Right lobe of liver (tissue), 6 donors: ENCODE results near the gene JAZF1. TPM values are rescaled to one million over a fixed set of nuclear protein-coding genes. Genes with fewer than 3 reads are reported as not detected.
A peak's percentile ranks its signal among the peaks of the same experiment; 100 is the strongest.

ENCODE experiments used
- ATAC-seq, 4 donors: fragments of 200-7000 bp; cut with Tn5 transposase; one replicate each; pipeline ENCODE4 v1.9.1; 2020; ENCODE audit warnings: mild to moderate bottlenecking in 4 of 4, moderate library complexity in 4 of 4
- DNase-seq, 3 donors: peaks; one replicate each; pipeline ENCODE4 v3.0.0-alpha.2; 2020
- H3K27ac ChIP-seq, 3 donors: fragments of 200-600 bp; one replicate each; pipeline ENCODE4 v1.8.0; 2022
- H3K27me3 ChIP-seq, 2 donors: fragments of 200-600 bp; one replicate each; pipeline ENCODE4 v1.8.0; 2022
- H3K36me3 ChIP-seq, 4 donors: fragments of 200-600 bp; sonication (generic) in 1 of 4; one replicate each; pipeline versions ENCODE4 v1.5.1 to v1.8.0; 2017 to 2022; ENCODE audit warnings: control low read depth in 1 of 4
- H3K4me1 ChIP-seq, 4 donors: fragments of 200-600 bp; sonication (generic) in 1 of 4; one replicate each; pipeline versions ENCODE4 v1.5.1 to v1.8.0; 2017 to 2022; ENCODE audit warnings: control low read depth in 1 of 4
- H3K4me3 ChIP-seq, 3 donors: fragments of 200-600 bp; one replicate each; pipeline ENCODE4 v1.8.0; 2022
- H3K9me3 ChIP-seq, 4 donors: fragments of 200-600 bp; sonication (generic) in 1 of 4; one replicate each; pipeline versions ENCODE4 v1.5.1 to v1.8.0; 2017 to 2022; ENCODE audit warnings: control low read depth in 1 of 4
- CTCF ChIP-seq, 4 donors: fragments of 200-600 bp in 3 of 4; fragments of 450-650 bp in 1 of 4; IDR thresholded peaks; one replicate each; pipeline versions ENCODE4 v1.5.1 to v1.8.0; 2016 to 2022; ENCODE audit warnings: antibody characterized with exemption in 4 of 4, mild to moderate bottlenecking in 2 of 4
- POLR2A ChIP-seq: fragments of 450-650 bp; IDR thresholded peaks from one replicate; pipeline ENCODE4 v1.6.1; 2017; ENCODE audit warnings: antibody characterized with exemption, mild to moderate bottlenecking
- WGBS: methylation state at CpG from one replicate; pipeline ENCODE4 v1.1.6; 2018; ENCODE audit warnings: low coverage, low lambda C conversion rate; ENCODE audit not compliant: insufficient coverage; ENCODE audit errors: missing lambda C conversion rate; 5-methylcytosine and 5-hydroxymethylcytosine counted together
- intact Hi-C, 2 donors: fragments of 100-400 bp; cut with DNase I; formaldehyde crosslinking; loops; one replicate each; pipeline versions ENCODE4 v1.11.2 to v1.14.1; 2022
- total RNA-seq, 6 experiments: library from RNA; depleted of rRNA in 2 of 6; stranded (reverse); fragments of >200 nt in 2 of 6; fragmentation: NEBNext Ultra II Directional in 3 of 6; extraction: Animal tissue kit (Norgen Biotek cat#: 25700) in 3 of 6; gene quantifications; one replicate each; pipeline versions ENCODE4 v1.1.0 to v1.2.4, GENCODE V29; 2016 to 2023
- donor health status: DM: no; HTN: yes; CAD: no.
- donor health status: DM: no; HTN: no; CAD: no.
- donor health status: DM: no; HTN: no; CAD: no.
- donor health status: DM: no; HTN: yes; CAD: no.
- donor health status: DM: no; HTN: yes; CAD: no.

The JAZF1 gene
- total RNA-seq, 6 experiments from 2014 or later: 4.8 to 20.9 (median 6.9) TPM

- TF ChIP-seq POLR2A: no peak
- TF ChIP-seq CTCF (IDR thresholded peaks at IDR 0.05): no peak
- Histone ChIP-seq H3K4me1 (peaks cover 0 to 8% (median 0%) of the 10 kb centered on the region in 4 donors), H3K27me3 (no peaks in the 10 kb centered on the region), H3K4me3 (no peak overlapping the region), H3K36me3 (no peaks in the 10 kb centered on the region), H3K27ac (no peak overlapping the region), H3K9me3 (no peaks in the 10 kb centered on the region)
- no peak for DNase-seq
- WGBS: 90% methylated on average over 3 of the region's 3 CpGs
- intact Hi-C loops: no loop called here
- ATAC-seq: no peak
Measured at GRCh38 chr7:28112467-28112866, 68.1 kb downstream of the JAZF1 start.

GRCh38 chr7:28112012-28112411, 68.6 kb downstream of the JAZF1 start:
- TF ChIP-seq CTCF (IDR thresholded peaks at IDR 0.05) (no peak), POLR2A (no peak)
- ATAC-seq: no peak
- Histone ChIP-seq H3K27ac (no peak overlapping the region), H3K9me3 (no peaks in the 10 kb centered on the region), H3K4me3 (no peak overlapping the region), H3K4me1 (peaks cover 0 to 8% (median 0%) of the 10 kb centered on the region in 4 donors), H3K27me3 (no peaks in the 10 kb centered on the region), H3K36me3 (no peaks in the 10 kb centered on the region)
- intact Hi-C loops: no loop called here
- 91% methylated on average over 3 of the region's 3 CpGs for WGBS
- no peak for DNase-seq

- Histone ChIP-seq H3K27me3 (no peaks in the 10 kb centered on the region), H3K36me3 (no peaks in the 10 kb centered on the region), H3K9me3 (no peaks in the 10 kb centered on the region), H3K27ac (no peak overlapping the region), H3K4me3 (no peak overlapping the region), H3K4me1 (no peaks in the 10 kb centered on the region)
- intact Hi-C loops: no loop called here
- ATAC-seq (no peak), DNase-seq (no peak)
- TF ChIP-seq POLR2A: no peak
- TF ChIP-seq CTCF (IDR thresholded peaks at IDR 0.05): no peak
- 93% methylated on average over 3 of the region's 4 CpGs for WGBS
Measured at GRCh38 chr7:28110427-28111012, 70.1 kb downstream of the JAZF1 start.

- intact Hi-C loops: no loop called here
- Histone ChIP-seq H3K9me3 (no peaks in the 10 kb centered on the region), H3K27me3 (no peaks in the 10 kb centered on the region), H3K36me3 (no peaks in the 10 kb centered on the region), H3K27ac (no peak overlapping the region), H3K4me1 (peaks cover 0 to 18% (median 5%) of the 10 kb centered on the region in 4 donors), H3K4me3 (no peak overlapping the region)
- ATAC-seq (no peak), DNase-seq (no peak)
- TF ChIP-seq CTCF (IDR thresholded peaks at IDR 0.05) (no peak), POLR2A (no peak)
- 90% methylated on average over 3 of the region's 3 CpGs for WGBS
Measured at GRCh38 chr7:28108747-28109146, 71.8 kb downstream of the JAZF1 start.

- Histone ChIP-seq H3K4me1 (peaks cover 0 to 18% (median 6%) of the 10 kb centered on the region in 4 donors), H3K36me3 (no peaks in the 10 kb centered on the region), H3K27me3 (no peaks in the 10 kb centered on the region), H3K27ac (no peak overlapping the region), H3K9me3 (no peaks in the 10 kb centered on the region), H3K4me3 (no peak overlapping the region)
- DNase-seq: no peak
- 65% methylated on average over 2 of the region's 3 CpGs for WGBS
- intact Hi-C loops: no loop called here
- no peak for TF ChIP-seq CTCF (IDR thresholded peaks at IDR 0.05)
- TF ChIP-seq POLR2A: no peak
- ATAC-seq: peak in 1 of 4 donors; percentile 21
Measured at GRCh38 chr7:28107960-28108359, 72.6 kb downstream of the JAZF1 start.
